Peyer's patch (tissue), 4 donors: Measurements from ENCODE around the gene TYW3.

Source experiments
- POLR2A ChIP-seq, 2 donors: fragments of 450-650 bp; IDR thresholded peaks; one replicate each; pipeline ENCODE4 v1.5.1; 2017; ENCODE audit warnings: antibody characterized with exemption in 2 of 2, mild to moderate bottlenecking in 2 of 2, moderate library complexity in 2 of 2
- TF ChIP-seq, protein P1 (sequence below), 6 experiments: fragments of 450-650 bp in 4 of 6; fragments of 200-600 bp in 2 of 6; sonication (generic) in 1 of 6; IDR thresholded peaks; one replicate each; pipeline ENCODE4 v1.5.1; 2017 to 2019; ENCODE audit warnings: antibody characterized with exemption in 6 of 6, mild to moderate bottlenecking in 3 of 6, moderate library complexity in 1 of 6

DNA sequence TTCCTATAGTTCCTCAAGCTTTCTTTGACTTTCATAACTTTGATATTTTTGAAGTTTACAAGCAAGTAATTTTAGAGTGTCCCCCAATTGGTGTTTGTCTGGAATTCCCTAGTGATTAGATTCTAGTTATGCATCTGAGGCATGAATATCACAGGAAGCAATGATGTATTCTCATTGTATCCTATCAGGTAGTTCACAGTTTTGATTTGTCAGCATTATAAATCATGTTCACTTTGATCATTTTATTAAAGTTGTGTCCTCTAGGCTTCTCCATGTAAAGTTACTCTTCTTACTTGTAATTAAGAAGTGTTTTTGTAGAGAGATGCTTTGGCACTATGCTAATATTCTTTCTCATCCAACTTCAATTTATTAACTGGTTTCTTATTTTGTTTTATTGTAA is 53.0 kb downstream of the TYW3 start:
- TF ChIP-seq, protein P1, sequence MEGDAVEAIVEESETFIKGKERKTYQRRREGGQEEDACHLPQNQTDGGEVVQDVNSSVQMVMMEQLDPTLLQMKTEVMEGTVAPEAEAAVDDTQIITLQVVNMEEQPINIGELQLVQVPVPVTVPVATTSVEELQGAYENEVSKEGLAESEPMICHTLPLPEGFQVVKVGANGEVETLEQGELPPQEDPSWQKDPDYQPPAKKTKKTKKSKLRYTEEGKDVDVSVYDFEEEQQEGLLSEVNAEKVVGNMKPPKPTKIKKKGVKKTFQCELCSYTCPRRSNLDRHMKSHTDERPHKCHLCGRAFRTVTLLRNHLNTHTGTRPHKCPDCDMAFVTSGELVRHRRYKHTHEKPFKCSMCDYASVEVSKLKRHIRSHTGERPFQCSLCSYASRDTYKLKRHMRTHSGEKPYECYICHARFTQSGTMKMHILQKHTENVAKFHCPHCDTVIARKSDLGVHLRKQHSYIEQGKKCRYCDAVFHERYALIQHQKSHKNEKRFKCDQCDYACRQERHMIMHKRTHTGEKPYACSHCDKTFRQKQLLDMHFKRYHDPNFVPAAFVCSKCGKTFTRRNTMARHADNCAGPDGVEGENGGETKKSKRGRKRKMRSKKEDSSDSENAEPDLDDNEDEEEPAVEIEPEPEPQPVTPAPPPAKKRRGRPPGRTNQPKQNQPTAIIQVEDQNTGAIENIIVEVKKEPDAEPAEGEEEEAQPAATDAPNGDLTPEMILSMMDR (IDR thresholded peaks at IDR 0.05), result no peak
- TF ChIP-seq POLR2A (IDR thresholded peaks at IDR 0.05), result no peak
